HepG2 (cell line): ENCODE data around the gene AZU1. TPM values are rescaled to one million over a fixed set of nuclear protein-coding genes. Genes with fewer than 3 reads are reported as not detected.

Experiments used
- AHR ChIP-seq: IDR thresholded peaks from 2 replicates; pipeline ENCODE4 v1.6.1; 2018; ENCODE audit warnings: missing genetic modification reagents, missing compliant biosample characterization
- ARHGAP35 ChIP-seq: sonication (generic); formaldehyde crosslinking; IDR thresholded peaks from 2 replicates; pipeline ENCODE4 v1.9.0; 2022; ENCODE audit warnings: mild to moderate bottlenecking, inconsistent platforms, moderate library complexity, missing genetic modification reagents, borderline replicate concordance
- CENPT ChIP-seq: sonication (generic); formaldehyde crosslinking; IDR thresholded peaks from 2 replicates; pipeline ENCODE4 v1.8.0; 2022; ENCODE audit warnings: low read depth, mild to moderate bottlenecking, moderate library complexity, missing genetic modification reagents
- FLYWCH1 ChIP-seq: sonication (generic); formaldehyde crosslinking; IDR thresholded peaks from 2 replicates; pipeline ENCODE4 v1.8.1; 2023; ENCODE audit warnings: mild to moderate bottlenecking, missing genetic modification reagents
- NCOA5 ChIP-seq: sonication (generic); formaldehyde crosslinking; IDR thresholded peaks from 2 replicates; pipeline ENCODE4 v1.4.0; 2020; ENCODE audit warnings: missing genetic modification reagents
- PHB2 ChIP-seq: fragments of 450-650 bp; IDR thresholded peaks from 2 replicates; pipeline ENCODE4 v1.6.1; 2018; ENCODE audit not compliant: partially characterized antibody
- SETDB1 ChIP-seq: sonication (generic); formaldehyde crosslinking; IDR thresholded peaks from 2 replicates; pipeline ENCODE4 v1.5.1; 2020; ENCODE audit warnings: missing genetic modification reagents, mild to moderate bottlenecking, borderline replicate concordance
- TOPORS ChIP-seq: sonication (generic); formaldehyde crosslinking; IDR thresholded peaks from 2 replicates; pipeline ENCODE4 v1.8.0; 2023; ENCODE audit warnings: mild to moderate bottlenecking, missing genetic modification reagents
- YY1 ChIP-seq: IDR thresholded peaks from 2 replicates; pipeline ENCODE4 v1.6.1; 2011; ENCODE audit warnings: low read length, low read depth, moderate library complexity, mild to moderate bottlenecking; ENCODE audit not compliant: insufficient read depth, insufficient replicate concordance
- ZNF124 ChIP-seq: sonication (generic); formaldehyde crosslinking; IDR thresholded peaks from 2 replicates; pipeline ENCODE4 v1.4.0; 2020; ENCODE audit warnings: missing genetic modification reagents
- ZNF17 ChIP-seq: sonication (generic); formaldehyde crosslinking; IDR thresholded peaks from 2 replicates; pipeline ENCODE4 v1.5.0; 2020; ENCODE audit warnings: mild to moderate bottlenecking, missing genetic modification reagents
- ZNF282 ChIP-seq: fragments of 450-650 bp; IDR thresholded peaks from 2 replicates; pipeline ENCODE4 v1.6.1; 2018; ENCODE audit not compliant: partially characterized antibody
- ZNF33A ChIP-seq: sonication (generic); formaldehyde crosslinking; IDR thresholded peaks from 2 replicates; pipeline ENCODE4 v1.5.1; 2020; ENCODE audit warnings: missing genetic modification reagents, mild to moderate bottlenecking, moderate library complexity, borderline replicate concordance
- ZNF350 ChIP-seq: sonication (generic); formaldehyde crosslinking; IDR thresholded peaks from 2 replicates; pipeline ENCODE4 v1.4.0; 2020; ENCODE audit warnings: mild to moderate bottlenecking, low read depth, missing genetic modification reagents, borderline replicate concordance
- ZNF496 ChIP-seq: sonication (generic); formaldehyde crosslinking; IDR thresholded peaks from 2 replicates; pipeline ENCODE4 v1.8.1; 2023; ENCODE audit warnings: mild to moderate bottlenecking, moderate library complexity, missing genetic modification reagents; ENCODE audit not compliant: insufficient replicate concordance
- ZNF572 ChIP-seq: sonication (generic); formaldehyde crosslinking; IDR thresholded peaks from 2 replicates; pipeline ENCODE4 v1.5.1; 2020; ENCODE audit warnings: mild to moderate bottlenecking, missing genetic modification reagents
- ZNF674 ChIP-seq: sonication (generic); formaldehyde crosslinking; IDR thresholded peaks from 2 replicates; pipeline ENCODE4 v1.5.0; 2020; ENCODE audit warnings: low read depth, mild to moderate bottlenecking, missing genetic modification reagents
- ZNF879 ChIP-seq: sonication (generic); formaldehyde crosslinking; IDR thresholded peaks from 2 replicates; pipeline ENCODE4 v1.8.1; 2023; ENCODE audit warnings: missing genetic modification reagents
- polyA plus RNA-seq, 8 experiments: library from polyadenylated mRNA; depleted of rRNA in 3 of 8; stranded (reverse) in 7 of 8; unstranded in 1 of 8; fragments of >200 nt; fragmentation: Illumina TruSeq in 4 of 8; extraction: Trizol in 4 of 8; gene quantifications; 2 replicates each; pipeline versions ENCODE4 v1.2.1 to v1.2.3, GENCODE V29; 2011 to 2016; ENCODE audit warnings: low read depth in 4 of 8, missing spikeins in 1 of 8, mixed read lengths in 1 of 8; ENCODE audit not compliant: insufficient read depth in 1 of 8
- total RNA-seq, 5 experiments: library from RNA; depleted of rRNA; stranded (reverse); fragments of >200 nt; fragmentation: Illumina TruSeq; extraction: Trizol; gene quantifications; 2 replicates each; pipeline ENCODE4 v1.2.3, GENCODE V29; 2016; ENCODE audit warnings: low read depth in 1 of 5
- TF ChIP-seq, protein P1 (sequence below): sonication (generic); formaldehyde crosslinking; IDR thresholded peaks from 2 replicates; pipeline ENCODE4 v1.5.1; 2020; ENCODE audit warnings: missing genetic modification reagents, mild to moderate bottlenecking, borderline replicate concordance
- TF ChIP-seq, protein P2 (sequence below): sonication (generic); formaldehyde crosslinking; IDR thresholded peaks from 2 replicates; pipeline ENCODE4 v1.9.0; 2021; ENCODE audit warnings: missing genetic modification reagents, mild to moderate bottlenecking, borderline replicate concordance
- TF ChIP-seq, protein P3 (sequence below), 2 experiments: sonication (generic) in 1 of 2; formaldehyde crosslinking in 1 of 2; IDR thresholded peaks; 2 replicates each; pipeline versions ENCODE4 v1.6.1 to v1.9.0; 2014 to 2022; ENCODE audit warnings: antibody characterized with exemption in 1 of 2, borderline replicate concordance in 1 of 2, inconsistent platforms in 1 of 2, low read depth in 1 of 2, missing genetic modification reagents in 1 of 2

The AZU1 gene
- total and polyA plus RNA-seq, 2 of the 13 experiments (the other 11 are each of a cell fraction or from before 2014, with no cell fraction given) = not detected

DNA sequence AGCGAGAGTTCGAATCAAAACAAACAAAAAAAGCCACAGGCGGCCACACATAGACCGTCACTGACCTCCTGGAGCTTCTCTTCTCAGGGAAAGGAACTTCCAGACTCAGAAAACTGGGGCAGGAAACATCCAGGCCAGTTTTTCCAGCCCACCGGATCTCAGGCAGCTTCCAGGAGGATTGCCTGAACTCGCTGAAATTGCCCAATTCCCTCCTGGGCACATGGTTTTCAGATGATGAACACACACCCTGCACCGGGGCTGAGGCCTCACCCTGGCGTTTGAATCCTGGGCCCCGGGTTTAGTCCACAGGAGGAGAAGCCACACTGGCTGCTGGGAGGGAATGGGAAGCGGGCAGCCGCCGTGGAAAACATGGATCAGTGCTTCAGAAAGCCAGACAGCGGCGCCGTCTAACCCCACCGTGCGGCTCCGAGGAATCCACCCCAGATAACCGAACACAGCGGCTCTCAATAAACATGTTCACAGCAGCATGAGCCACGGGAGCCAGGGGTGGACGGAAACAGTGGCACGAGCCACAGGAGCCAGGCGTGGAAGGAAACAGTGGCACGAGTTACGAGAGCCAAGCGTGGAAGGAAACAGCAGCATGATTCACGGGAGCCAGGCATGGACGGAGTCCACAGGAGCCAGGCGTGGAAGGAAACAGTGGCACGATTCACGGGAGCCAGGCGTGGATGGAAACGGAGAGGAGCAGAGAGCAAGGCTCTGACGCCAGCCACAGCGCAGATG lies 48.6 kb upstream of the AZU1 start (continued):
- 0 out of 2 replicates have a peak, but pooled peaks have one; percentile 51 for TF ChIP-seq CENPT
- TF ChIP-seq TOPORS (CRISPR knock-in tag) = 0 out of 2 replicates have a peak, but pooled peaks have one; percentile 28
- no peak for TF ChIP-seq ZNF350
- TF ChIP-seq SETDB1 (CRISPR knock-in tag) = no peak
- TF ChIP-seq ZNF674 (CRISPR knock-in tag) = no peak
- TF ChIP-seq, protein P1, sequence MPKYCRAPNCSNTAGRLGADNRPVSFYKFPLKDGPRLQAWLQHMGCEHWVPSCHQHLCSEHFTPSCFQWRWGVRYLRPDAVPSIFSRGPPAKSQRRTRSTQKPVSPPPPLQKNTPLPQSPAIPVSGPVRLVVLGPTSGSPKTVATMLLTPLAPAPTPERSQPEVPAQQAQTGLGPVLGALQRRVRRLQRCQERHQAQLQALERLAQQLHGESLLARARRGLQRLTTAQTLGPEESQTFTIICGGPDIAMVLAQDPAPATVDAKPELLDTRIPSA (CRISPR knock-in tag) = no peak
- no peak for TF ChIP-seq ZNF496
- no peak for TF ChIP-seq NCOA5 (CRISPR knock-in tag)
- TF ChIP-seq ARHGAP35 (CRISPR knock-in tag) = peak; percentile 42; the same call in 1 of the 2 replicates
- TF ChIP-seq, protein P2, sequence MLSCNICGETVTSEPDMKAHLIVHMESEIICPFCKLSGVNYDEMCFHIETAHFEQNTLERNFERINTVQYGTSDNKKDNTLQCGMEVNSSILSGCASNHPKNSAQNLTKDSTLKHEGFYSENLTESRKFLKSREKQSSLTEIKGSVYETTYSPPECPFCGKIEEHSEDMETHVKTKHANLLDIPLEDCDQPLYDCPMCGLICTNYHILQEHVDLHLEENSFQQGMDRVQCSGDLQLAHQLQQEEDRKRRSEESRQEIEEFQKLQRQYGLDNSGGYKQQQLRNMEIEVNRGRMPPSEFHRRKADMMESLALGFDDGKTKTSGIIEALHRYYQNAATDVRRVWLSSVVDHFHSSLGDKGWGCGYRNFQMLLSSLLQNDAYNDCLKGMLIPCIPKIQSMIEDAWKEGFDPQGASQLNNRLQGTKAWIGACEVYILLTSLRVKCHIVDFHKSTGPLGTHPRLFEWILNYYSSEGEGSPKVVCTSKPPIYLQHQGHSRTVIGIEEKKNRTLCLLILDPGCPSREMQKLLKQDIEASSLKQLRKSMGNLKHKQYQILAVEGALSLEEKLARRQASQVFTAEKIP = no peak
- no peak for TF ChIP-seq ZNF33A (CRISPR knock-in tag)
- peak; percentile 63; the same call in 1 of the 2 replicates for TF ChIP-seq ZNF879 (CRISPR knock-in tag)
- TF ChIP-seq YY1 = peak; percentile 44
- peak; percentile 90; the same call in 1 of the 2 replicates for TF ChIP-seq ZNF124 (CRISPR knock-in tag)
- TF ChIP-seq AHR = 0 out of 2 replicates have a peak, but pooled peaks have one; percentile 36
- TF ChIP-seq ZNF572 (CRISPR knock-in tag) = no peak
- TF ChIP-seq ZNF282 = no peak
- TF ChIP-seq, protein P3, sequence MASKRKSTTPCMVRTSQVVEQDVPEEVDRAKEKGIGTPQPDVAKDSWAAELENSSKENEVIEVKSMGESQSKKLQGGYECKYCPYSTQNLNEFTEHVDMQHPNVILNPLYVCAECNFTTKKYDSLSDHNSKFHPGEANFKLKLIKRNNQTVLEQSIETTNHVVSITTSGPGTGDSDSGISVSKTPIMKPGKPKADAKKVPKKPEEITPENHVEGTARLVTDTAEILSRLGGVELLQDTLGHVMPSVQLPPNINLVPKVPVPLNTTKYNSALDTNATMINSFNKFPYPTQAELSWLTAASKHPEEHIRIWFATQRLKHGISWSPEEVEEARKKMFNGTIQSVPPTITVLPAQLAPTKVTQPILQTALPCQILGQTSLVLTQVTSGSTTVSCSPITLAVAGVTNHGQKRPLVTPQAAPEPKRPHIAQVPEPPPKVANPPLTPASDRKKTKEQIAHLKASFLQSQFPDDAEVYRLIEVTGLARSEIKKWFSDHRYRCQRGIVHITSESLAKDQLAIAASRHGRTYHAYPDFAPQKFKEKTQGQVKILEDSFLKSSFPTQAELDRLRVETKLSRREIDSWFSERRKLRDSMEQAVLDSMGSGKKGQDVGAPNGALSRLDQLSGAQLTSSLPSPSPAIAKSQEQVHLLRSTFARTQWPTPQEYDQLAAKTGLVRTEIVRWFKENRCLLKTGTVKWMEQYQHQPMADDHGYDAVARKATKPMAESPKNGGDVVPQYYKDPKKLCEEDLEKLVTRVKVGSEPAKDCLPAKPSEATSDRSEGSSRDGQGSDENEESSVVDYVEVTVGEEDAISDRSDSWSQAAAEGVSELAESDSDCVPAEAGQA (IDR thresholded peaks at IDR 0.05; ENCODE audit: low read depth) = no peak
- TF ChIP-seq, protein P3 (CRISPR knock-in tag; IDR thresholded peaks at IDR 0.05; ENCODE audit: borderline replicate concordance) = peak; percentile 77; the same call in 1 of the 2 replicates
- no peak for TF ChIP-seq ZNF17 (CRISPR knock-in tag)
- 0 out of 2 replicates have a peak, but pooled peaks have one; percentile 55 for TF ChIP-seq FLYWCH1 (CRISPR knock-in tag)
- no peak for TF ChIP-seq PHB2
